ENCODE measurements around the gene AKAP12.
A peak's percentile ranks its signal among the peaks of the same experiment; 100 is the strongest.

AKAP12 gene

DNA sequence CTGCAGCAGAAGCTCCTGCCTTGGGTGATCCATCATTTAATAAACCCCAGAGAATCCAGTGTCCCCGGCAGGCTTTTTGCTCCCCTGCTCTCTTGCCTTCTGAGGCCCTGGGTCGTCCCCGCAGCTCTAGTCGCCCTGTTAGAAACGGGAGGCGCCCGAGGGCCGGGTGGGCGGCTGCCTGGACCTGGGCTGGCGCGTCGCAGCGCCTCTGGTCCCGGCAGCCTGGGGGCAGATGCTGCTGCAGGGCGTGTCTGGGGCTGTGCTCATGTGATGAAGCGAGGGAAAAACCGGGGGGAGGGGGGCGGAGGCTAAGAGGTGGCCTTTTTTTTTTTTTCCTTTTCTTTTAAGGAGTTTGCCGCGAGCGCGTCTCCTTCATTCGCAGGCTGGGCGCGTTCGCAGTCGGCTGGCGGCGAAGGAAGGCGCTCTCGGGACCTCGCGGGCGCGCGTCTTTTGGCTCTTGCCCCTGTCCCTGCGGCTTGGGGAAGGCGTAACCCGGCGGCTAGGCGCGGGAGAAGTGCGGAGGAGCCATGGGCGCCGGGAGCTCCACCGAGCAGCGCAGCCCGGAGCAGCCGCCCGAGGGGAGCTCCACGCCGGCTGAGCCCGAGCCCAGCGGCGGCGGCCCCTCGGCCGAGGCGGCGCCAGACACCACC lies 394 bp downstream of the AKAP12 start:
- H3K27me3 ChIP-seq (replicated peaks; ENCODE audit: control insufficient read depth, insufficient read depth, low read length) = no peaks in the 10 kb centered on the region
- peak overlapping the region; percentile 89 for H3K4me3 ChIP-seq (ENCODE audit: low read length)
- H3K4me1 ChIP-seq (ENCODE audit: control insufficient read depth, insufficient read depth, low read length) = peaks cover 19% of the 10 kb centered on the region
- no peaks in the 10 kb centered on the region for H3K9me3 ChIP-seq (ENCODE audit: control insufficient read depth, low read length)
- no peaks in the 10 kb centered on the region for H3K36me3 ChIP-seq (ENCODE audit: control insufficient read depth, insufficient read depth, low read length, severe bottlenecking)
- H3K9ac ChIP-seq (ENCODE audit: low read length) = peak overlapping the region; percentile 88
- DNase-seq (ENCODE audit: low read depth) = peak; percentile 90

- no peaks in the 10 kb centered on the region for H3K9me3 ChIP-seq (ENCODE audit: control insufficient read depth, low read length)
- peaks cover 19% of the 10 kb centered on the region for H3K4me1 ChIP-seq (ENCODE audit: control insufficient read depth, insufficient read depth, low read length)
- DNase-seq (ENCODE audit: low read depth) = peak; percentile 83
Measured at GRCh38 chr6:151240791-151241642, 1.2 kb downstream of the AKAP12 start.

GRCh38 chr6:151241853-151242252 lies 2.1 kb downstream of the AKAP12 start:
- Histone ChIP-seq H3K4me3 (ENCODE audit: low read length) (peak overlapping the region; percentile 89), H3K9ac (ENCODE audit: low read length) (peak overlapping the region; percentile 88), H3K36me3 (ENCODE audit: control insufficient read depth, insufficient read depth, low read length, severe bottlenecking) (no peaks in the 10 kb centered on the region), H3K27me3 (replicated peaks; ENCODE audit: control insufficient read depth, insufficient read depth, low read length) (no peaks in the 10 kb centered on the region), H3K4me1 (ENCODE audit: control insufficient read depth, insufficient read depth, low read length) (peaks cover 19% of the 10 kb centered on the region), H3K9me3 (ENCODE audit: control insufficient read depth, low read length) (no peaks in the 10 kb centered on the region)
- DNase-seq (ENCODE audit: low read depth) = peak; percentile 10

More at GRCh38 chr6:151240791-151241642, 1.2 kb downstream of the AKAP12 start:
- Histone ChIP-seq H3K4me3 (ENCODE audit: low read length) (peak overlapping the region; percentile 89), H3K9ac (ENCODE audit: low read length) (peak overlapping the region; percentile 88), H3K36me3 (ENCODE audit: control insufficient read depth, insufficient read depth, low read length, severe bottlenecking) (no peaks in the 10 kb centered on the region), H3K27me3 (replicated peaks; ENCODE audit: control insufficient read depth, insufficient read depth, low read length) (no peaks in the 10 kb centered on the region)

- Histone ChIP-seq H3K9ac (ENCODE audit: low read length) (peak overlapping the region; percentile 18), H3K9me3 (ENCODE audit: control insufficient read depth, low read length) (no peaks in the 10 kb centered on the region), H3K4me3 (ENCODE audit: low read length) (peak overlapping the region; percentile 89), H3K36me3 (ENCODE audit: control insufficient read depth, insufficient read depth, low read length, severe bottlenecking) (no peaks in the 10 kb centered on the region), H3K27me3 (replicated peaks; ENCODE audit: control insufficient read depth, insufficient read depth, low read length) (no peaks in the 10 kb centered on the region), H3K4me1 (ENCODE audit: control insufficient read depth, insufficient read depth, low read length) (peaks cover 19% of the 10 kb centered on the region)
- peak; percentile 10 for DNase-seq (ENCODE audit: low read depth)
Measured at GRCh38 chr6:151242420-151242861, 2.7 kb downstream of the AKAP12 start.

GRCh38 chr6:151243481-151243880 lies 3.7 kb downstream of the AKAP12 start:
- H3K36me3 ChIP-seq (ENCODE audit: control insufficient read depth, insufficient read depth, low read length, severe bottlenecking) = no peaks in the 10 kb centered on the region
- H3K9me3 ChIP-seq (ENCODE audit: control insufficient read depth, low read length) = no peaks in the 10 kb centered on the region
- H3K4me3 ChIP-seq (ENCODE audit: low read length) = peak overlapping the region; percentile 89
- H3K4me1 ChIP-seq (ENCODE audit: control insufficient read depth, insufficient read depth, low read length) = peaks cover 27% of the 10 kb centered on the region
- DNase-seq (ENCODE audit: low read depth) = no peak
- H3K9ac ChIP-seq (ENCODE audit: low read length) = no peak overlapping the region
- no peaks in the 10 kb centered on the region for H3K27me3 ChIP-seq (replicated peaks; ENCODE audit: control insufficient read depth, insufficient read depth, low read length)

DNA sequence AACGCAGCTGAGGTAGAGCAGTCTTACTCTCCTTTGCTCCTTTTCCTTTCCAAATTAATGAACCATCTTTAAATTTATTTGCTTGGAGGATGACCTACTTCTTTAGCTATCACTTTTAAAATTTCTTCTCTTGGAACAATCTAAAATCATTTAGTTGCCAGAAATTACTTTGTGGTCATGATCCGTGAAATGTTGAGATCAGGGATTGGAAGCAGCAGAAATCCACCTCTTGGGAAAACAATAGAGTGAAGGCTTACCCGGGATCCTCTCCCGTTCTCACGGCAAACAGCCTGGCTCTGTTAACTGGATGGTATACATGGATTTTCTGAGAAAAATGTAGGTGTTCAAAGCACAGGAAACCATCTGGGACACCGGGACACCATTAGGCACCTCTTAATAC lies 7.7 kb downstream of the AKAP12 start:
- peak overlapping the region; percentile 14 for H3K4me3 ChIP-seq (ENCODE audit: low read length)

GRCh38 chr6:151248295-151248694 lies 8.5 kb downstream of the AKAP12 start:
- Histone ChIP-seq H3K36me3 (ENCODE audit: control insufficient read depth, insufficient read depth, low read length, severe bottlenecking) (no peaks in the 10 kb centered on the region), H3K9ac (ENCODE audit: low read length) (no peak overlapping the region), H3K4me3 (ENCODE audit: low read length) (no peak overlapping the region), H3K4me1 (ENCODE audit: control insufficient read depth, insufficient read depth, low read length) (peaks cover 11% of the 10 kb centered on the region), H3K27me3 (replicated peaks; ENCODE audit: control insufficient read depth, insufficient read depth, low read length) (no peaks in the 10 kb centered on the region), H3K9me3 (ENCODE audit: control insufficient read depth, low read length) (no peaks in the 10 kb centered on the region)
- DNase-seq (ENCODE audit: low read depth) = no peak

More for the DNA sequence above, 7.7 kb downstream of the AKAP12 start:
- H3K4me1 ChIP-seq (ENCODE audit: control insufficient read depth, insufficient read depth, low read length) = peaks cover 19% of the 10 kb centered on the region
- H3K36me3 ChIP-seq (ENCODE audit: control insufficient read depth, insufficient read depth, low read length, severe bottlenecking) = no peaks in the 10 kb centered on the region
- peak overlapping the region; percentile 23 for H3K9ac ChIP-seq (ENCODE audit: low read length)
- no peaks in the 10 kb centered on the region for H3K27me3 ChIP-seq (replicated peaks; ENCODE audit: control insufficient read depth, insufficient read depth, low read length)
- no peaks in the 10 kb centered on the region for H3K9me3 ChIP-seq (ENCODE audit: control insufficient read depth, low read length)
- DNase-seq (ENCODE audit: low read depth) = no peak

- Histone ChIP-seq H3K9ac (ENCODE audit: low read length) (no peak overlapping the region), H3K9me3 (ENCODE audit: control insufficient read depth, low read length) (no peaks in the 10 kb centered on the region), H3K27me3 (replicated peaks; ENCODE audit: control insufficient read depth, insufficient read depth, low read length) (no peaks in the 10 kb centered on the region), H3K36me3 (ENCODE audit: control insufficient read depth, insufficient read depth, low read length, severe bottlenecking) (no peaks in the 10 kb centered on the region), H3K4me3 (ENCODE audit: low read length) (no peak overlapping the region), H3K4me1 (ENCODE audit: control insufficient read depth, insufficient read depth, low read length) (peaks cover 23% of the 10 kb centered on the region)
- no peak for DNase-seq (ENCODE audit: low read depth)
Measured at GRCh38 chr6:151252634-151253033, 12.9 kb downstream of the AKAP12 start.

DNA sequence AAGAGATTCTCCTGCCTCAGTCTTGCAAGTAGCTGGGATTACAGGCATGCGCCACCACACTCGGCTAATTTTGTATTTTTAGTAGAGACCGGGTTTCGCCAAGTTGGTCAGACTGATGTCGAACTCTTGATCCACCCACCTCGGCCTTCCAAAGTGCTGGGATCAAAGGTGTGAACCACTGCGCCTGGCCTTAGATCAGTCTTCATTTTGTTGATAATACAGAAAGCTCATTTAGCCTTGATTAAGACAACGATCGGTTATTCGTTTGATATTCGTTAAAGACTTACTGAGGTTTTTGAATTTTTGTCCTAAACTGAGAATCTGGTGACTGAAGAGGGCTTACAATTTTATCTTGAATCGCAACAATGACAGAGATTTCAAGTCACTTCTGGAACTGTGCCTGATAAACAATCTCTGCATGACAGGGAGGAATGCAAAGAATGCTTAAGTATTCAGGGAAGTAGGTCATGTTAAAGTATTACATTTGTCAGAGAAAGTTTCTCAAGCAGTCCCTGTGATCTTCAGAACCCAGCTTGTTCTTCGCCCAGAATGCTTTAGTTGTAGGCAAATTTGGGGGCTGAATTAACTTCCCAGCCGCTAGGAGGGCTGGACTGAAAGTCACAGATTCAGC lies 14.8 kb downstream of the AKAP12 start:
- H3K27me3 ChIP-seq (replicated peaks; ENCODE audit: control insufficient read depth, insufficient read depth, low read length) = no peaks in the 10 kb centered on the region
- peaks cover 28% of the 10 kb centered on the region for H3K4me1 ChIP-seq (ENCODE audit: control insufficient read depth, insufficient read depth, low read length)
- DNase-seq (ENCODE audit: low read depth) = peak; percentile 56
- H3K36me3 ChIP-seq (ENCODE audit: control insufficient read depth, insufficient read depth, low read length, severe bottlenecking) = no peaks in the 10 kb centered on the region
- H3K9me3 ChIP-seq (ENCODE audit: control insufficient read depth, low read length) = no peaks in the 10 kb centered on the region
- H3K9ac ChIP-seq (ENCODE audit: low read length) = peak overlapping the region; percentile 38
- H3K4me3 ChIP-seq (ENCODE audit: low read length) = no peak overlapping the region

- no peak overlapping the region for H3K9ac ChIP-seq (ENCODE audit: low read length)
- H3K36me3 ChIP-seq (ENCODE audit: control insufficient read depth, insufficient read depth, low read length, severe bottlenecking) = no peaks in the 10 kb centered on the region
- no peaks in the 10 kb centered on the region for H3K27me3 ChIP-seq (replicated peaks; ENCODE audit: control insufficient read depth, insufficient read depth, low read length)
- no peaks in the 10 kb centered on the region for H3K9me3 ChIP-seq (ENCODE audit: control insufficient read depth, low read length)
- H3K4me1 ChIP-seq (ENCODE audit: control insufficient read depth, insufficient read depth, low read length) = peaks cover 34% of the 10 kb centered on the region
- DNase-seq (ENCODE audit: low read depth) = no peak
- no peak overlapping the region for H3K4me3 ChIP-seq (ENCODE audit: low read length)
Measured at GRCh38 chr6:151255811-151256210, 16.0 kb downstream of the AKAP12 start.

DNA sequence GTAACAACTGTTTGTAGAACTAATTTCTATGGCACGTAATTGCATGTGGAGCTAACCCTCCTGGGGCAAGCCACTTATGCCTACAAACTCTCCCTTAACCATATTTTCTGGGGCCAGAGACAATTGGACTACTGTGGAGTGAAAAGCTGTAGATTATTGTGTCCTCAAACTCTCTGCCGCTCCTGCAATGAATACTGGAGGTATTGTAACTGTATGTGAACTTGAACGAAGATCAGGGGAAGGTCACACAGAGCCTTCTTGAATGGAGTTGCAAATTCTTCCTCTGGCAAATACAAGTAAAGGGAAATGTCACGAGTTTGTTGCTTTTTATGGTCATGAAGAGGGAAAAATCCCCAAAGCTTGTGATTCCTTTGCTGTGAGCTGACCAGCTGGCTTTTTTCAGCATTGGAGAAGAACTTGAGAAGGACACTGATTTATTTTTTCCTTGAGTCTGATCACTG lies 18.2 kb downstream of the AKAP12 start:
- Histone ChIP-seq H3K9me3 (ENCODE audit: control insufficient read depth, low read length) (no peaks in the 10 kb centered on the region), H3K4me3 (ENCODE audit: low read length) (no peak overlapping the region), H3K9ac (ENCODE audit: low read length) (peak overlapping the region; percentile 43), H3K27me3 (replicated peaks; ENCODE audit: control insufficient read depth, insufficient read depth, low read length) (no peaks in the 10 kb centered on the region), H3K4me1 (ENCODE audit: control insufficient read depth, insufficient read depth, low read length) (peaks cover 34% of the 10 kb centered on the region), H3K36me3 (ENCODE audit: control insufficient read depth, insufficient read depth, low read length, severe bottlenecking) (no peaks in the 10 kb centered on the region)
- DNase-seq (ENCODE audit: low read depth) = peak; percentile 74

Measured in adipocyte (in vitro differentiated cells).